NCI-H2227 (cell line): ENCODE data around the gene GMPPA.

Experiments
- DNase-seq: peaks from one replicate; lab custom pipeline; 2025; ENCODE audit not compliant: unreplicated experiment; lab: John Stamatoyannopoulos, UW

GMPPA gene

DNA sequence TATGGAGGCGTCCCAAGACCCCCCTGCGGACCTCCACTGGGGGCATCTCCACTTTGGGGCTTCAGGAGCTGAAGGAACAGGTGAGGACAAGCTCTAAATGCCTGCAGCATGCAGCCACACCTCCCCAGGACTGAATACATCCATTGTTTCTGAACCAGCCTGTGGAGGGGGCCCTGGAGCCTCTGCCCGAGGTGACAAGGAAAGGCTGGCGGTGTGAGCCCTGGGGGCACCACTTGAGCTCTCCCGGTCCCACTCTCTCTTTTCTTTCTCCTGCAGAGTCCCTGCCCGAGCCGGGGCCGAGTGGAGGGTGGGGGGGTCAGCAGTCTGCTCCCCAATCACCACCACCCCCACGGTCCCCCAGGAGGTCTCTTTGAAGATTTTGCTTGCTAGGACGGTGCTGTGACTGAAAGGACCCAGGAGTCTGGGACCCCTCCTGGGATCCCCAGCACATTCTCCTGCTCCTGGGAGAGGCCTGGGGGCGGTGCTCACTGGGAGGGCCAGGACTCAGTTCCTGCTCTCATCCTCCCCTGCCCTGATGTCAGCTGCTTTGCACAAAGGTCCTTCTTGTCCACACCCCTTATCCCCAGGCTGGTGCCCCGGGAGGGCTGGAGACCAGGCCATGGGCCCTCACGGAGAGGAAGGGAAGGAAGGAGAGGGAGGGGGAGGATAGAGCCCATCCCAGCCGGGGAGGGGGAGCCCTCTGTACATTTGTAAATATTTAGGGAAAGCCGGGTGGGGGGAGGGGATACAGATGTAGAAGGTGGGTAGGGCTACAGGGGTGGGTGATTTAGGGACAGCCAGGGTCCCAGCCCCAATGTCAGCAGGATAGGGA is 39.2 kb downstream of the GMPPA start:
- no peak for DNase-seq

DNA sequence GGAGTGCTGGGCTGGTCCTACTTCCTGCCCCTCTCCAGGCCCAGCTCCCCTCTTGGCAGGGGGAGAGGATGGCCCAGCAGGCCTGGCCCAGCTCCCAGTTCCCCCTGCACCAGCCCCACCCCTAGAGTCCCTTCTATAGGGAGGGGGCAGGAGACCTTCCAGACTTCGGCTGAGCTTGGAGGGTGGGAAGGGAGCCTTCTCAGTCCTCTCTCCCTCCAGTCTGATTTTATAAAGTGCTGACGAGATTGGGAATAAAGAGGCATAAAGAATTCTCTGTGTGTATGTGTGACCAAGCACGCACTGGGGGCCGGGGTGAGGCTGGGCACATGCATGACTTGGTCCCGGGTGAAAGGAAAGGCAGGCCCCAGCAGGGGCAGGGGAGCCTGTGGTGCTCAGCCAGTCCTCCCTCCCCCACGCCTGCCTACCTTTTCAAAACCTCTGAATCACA is 39.8 kb downstream of the GMPPA start:
- DNase-seq, result no peak

DNA sequence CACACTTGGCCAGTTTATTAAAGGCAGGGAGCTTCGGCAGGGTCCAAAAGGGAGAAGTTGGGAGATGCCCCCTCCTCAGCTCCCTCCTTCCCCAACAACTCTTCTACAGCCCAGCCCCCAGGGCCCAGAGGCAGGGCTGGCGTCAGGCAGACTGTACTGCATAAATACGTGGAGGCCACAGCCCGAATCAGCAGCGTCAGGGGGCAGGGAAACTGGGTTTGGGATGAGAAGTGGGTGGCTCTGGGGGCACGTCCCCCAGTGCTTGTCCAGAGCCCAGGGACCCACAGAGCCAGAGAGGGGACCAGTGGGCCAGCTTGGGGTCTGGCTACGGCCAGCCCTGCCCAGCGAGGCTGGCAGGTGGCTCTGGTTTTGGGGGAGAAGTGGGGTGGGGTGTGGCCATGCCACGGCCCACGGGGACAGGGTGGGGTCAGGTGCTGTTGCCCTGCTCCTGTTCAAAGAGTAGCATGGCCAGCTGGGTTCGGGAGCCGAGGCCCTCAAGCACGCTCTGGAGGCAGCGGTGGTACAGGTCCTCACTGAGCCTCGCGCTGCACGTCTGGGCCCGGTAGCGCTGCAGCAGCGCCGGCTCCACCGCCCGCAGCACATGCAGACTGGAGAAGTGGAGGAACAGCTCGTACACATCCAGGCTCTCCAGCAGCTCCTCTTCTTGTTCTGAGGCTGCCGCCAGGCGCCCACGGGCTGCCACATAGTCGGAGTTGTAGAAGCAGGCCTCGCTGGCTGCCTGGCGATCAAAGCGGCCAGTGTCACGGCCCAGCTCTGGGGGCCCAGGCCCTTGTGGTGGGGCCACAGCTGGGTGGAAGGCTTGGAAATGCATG is 40.5 kb downstream of the GMPPA start:
- no peak for DNase-seq

GRCh38 chr2:219539926-219540678 is 41.4 kb downstream of the GMPPA start:
- no peak for DNase-seq

DNA sequence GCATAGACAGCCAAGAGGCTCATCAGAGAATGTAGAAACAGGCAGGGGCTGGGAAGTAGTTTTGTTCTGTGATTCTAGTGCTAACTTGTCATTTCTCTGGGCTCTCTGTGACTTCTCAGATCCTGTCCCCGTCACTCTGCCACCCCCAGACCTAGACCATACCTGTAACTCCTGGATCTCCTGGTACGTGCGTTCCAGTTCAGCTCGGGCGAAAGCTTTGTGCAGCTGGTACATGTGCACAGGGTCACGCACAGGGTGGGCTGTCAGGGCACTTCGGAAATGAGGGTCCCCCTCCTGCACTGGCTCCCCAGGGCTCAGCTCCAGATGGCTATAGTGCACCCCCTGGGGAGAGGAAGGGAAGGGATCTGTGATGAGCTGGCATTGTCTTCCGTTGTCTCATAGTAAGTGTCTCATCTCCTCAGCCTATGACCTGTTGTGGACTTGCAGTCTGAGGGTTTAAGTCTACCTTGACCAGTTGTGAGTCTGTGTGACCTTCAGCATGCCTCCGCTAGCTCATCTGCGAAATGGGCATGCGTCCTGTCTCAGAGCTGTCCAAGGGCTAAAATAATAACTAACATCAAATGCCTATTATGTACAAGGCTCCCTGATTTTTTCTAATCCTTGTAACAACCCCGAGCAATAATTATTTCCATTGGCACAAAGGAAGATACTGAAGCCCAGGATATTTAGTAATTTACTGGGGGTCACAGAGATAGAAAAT is 42.3 kb downstream of the GMPPA start:
- DNase-seq, result no peak

DNA sequence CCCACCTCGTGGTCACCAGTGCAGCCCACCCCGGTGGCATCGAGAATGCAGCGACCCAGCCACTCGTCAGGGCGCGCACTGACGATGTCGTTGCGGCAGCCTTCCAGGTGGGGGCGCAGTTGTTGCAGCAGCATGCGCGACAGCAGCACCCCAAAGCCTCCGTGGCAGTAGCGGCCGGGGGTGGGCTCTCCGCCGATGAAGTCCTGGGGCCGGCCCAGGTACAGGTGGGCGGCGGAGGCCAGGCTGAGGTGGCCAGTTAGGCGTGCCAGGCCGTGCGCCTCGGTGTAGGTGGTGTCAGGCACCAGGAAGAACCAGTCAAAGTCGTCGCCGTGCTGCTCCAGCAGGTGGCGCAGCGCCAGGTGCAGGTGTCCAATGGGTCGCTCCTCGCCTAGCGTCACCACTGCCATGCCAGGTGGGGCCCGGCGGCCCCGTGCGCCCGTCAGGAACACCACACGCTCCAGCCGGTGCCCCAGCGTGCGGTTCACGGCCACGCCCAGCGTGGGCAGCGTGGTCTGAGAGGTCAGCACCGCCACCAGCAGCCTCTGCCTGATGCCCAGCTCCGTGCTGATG is 43.0 kb downstream of the GMPPA start:
- peak; percentile 90 for DNase-seq

DNA sequence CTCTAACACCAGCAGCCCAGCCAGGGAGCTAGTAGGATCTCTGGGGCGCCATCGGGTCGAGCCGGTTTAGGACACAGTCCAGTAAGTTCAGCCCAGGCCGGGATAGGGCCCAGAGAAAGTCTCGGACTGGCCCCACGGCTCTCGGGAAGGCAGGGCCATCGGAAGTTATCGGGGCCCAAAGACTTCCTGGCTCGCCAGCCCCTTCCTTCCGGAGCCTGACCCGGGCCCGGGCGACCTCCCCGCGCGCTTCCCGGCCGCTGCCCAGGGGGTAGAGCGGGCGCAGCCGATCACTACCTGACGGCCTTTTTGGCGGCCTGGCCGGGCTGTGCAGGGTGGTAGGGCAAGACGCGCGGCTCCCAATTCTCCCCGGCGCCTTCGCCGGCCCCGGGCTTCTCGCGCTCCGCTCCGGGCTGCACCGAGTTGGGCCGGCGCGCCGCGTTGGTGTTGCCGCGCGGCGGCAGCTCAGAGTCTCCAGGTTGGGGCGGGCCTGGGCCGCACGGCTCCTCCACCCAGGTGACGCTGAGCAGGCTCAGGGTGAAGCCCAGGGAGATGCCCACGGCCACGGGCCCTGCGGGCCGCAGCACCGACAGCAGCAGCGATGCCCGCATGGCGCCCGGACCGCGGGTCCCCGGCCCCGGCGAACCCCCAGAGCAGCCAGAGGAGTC is 44.4 kb downstream of the GMPPA start:
- DNase-seq, result no peak

DNA sequence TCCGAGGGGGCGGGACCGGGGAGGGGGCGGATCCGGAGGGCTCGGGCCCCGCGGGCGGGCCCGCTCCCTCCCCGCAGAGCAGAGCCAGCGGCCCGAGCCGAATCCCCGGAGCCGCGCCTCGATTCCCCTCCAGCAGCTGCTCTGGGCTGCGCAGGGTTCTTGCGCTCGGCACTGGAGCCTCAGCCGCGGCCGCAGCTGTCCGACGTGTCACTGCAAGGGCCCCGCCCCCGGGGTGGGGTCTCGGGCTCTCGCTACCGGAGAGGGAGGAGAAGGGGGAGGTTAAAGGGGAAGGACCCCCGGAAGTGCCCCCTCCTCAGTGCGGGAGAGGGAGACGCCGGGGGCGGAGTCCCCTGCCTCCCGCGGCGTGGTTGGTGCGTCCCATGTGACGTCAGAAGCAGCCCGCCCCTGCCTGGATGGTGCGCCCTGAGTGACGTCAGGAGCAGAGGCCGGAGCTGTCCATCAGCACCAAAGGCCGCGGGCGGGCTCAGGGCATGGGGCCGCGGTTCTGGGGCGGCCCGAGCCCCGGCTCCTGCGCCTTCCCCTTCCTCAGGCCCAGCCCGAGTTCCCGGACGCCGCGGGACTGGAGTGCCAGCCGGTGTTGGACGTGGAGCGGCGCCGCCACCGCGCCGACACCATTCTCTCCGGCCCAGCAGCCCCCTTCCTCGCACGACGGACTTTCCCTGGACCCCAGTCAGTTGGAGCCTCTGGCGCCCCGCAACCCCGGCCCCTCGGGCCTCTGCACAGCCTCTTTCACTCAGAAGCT is 45.1 kb downstream of the GMPPA start, which contains the start of the genes CHPF and TMEM198:
CHPF (minus strand) TSS at position 214 of the 763 bp plus-strand sequence. CDS start 271 bp downstream, outside the sequence.
TMEM198 (plus strand) TSS at position 433 of the 763 bp plus-strand sequence. CDS start 700 bp downstream, outside the sequence.
- peak; percentile 99 for DNase-seq

DNA sequence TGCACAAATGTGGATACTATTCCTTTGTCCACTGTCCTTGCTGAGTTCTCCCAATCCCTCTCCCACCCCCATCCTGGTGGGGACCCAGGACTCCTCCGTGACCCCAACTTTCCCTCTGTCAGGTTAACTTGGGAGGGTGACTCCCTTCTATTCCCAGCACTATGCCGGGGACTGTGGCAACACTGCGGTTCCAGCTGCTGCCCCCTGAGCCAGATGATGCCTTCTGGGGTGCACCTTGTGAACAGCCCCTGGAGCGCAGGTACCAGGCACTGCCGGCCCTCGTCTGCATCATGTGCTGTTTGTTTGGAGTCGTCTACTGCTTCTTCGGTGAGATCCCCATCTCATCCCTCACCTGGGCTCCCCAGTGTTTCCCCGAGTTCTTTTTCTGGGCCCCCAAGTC is 45.9 kb downstream of the GMPPA start:
- no peak for DNase-seq

GRCh38 chr2:219545295-219545942 is 46.7 kb downstream of the GMPPA start:
- DNase-seq, result no peak

DNA sequence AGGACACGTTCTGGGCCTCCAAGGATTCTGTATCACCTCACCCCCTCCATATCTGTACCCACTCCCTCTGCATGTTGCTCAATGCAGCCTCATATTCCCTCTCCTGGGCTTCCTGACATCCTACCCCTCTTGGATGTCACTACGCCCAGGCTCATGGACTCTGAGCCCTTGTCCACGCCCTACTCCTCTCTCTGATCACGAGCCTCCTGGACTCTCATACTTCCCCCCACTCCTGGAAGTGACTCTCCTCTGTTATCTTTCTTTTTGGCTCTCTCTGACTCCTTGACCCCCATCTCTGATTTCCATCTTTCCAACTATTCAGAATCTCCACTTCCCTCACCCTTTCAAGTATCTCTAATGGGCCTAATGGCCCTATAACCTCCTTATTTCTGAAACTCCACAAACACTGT is 47.3 kb downstream of the GMPPA start:
- no peak for DNase-seq

DNA sequence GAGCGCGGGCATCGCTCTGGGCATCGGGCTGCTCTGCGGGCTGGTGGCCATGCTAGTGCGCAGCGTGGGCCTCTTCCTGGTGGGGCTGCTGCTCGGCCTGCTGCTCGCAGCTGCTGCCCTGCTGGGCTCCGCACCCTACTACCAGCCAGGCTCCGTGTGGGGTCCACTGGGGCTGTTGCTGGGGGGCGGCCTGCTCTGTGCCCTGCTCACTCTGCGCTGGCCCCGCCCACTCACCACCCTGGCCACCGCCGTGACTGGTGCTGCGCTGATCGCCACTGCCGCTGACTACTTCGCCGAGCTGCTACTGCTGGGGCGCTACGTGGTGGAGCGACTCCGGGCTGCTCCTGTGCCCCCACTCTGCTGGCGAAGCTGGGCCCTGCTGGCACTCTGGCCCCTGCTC is 48.9 kb downstream of the GMPPA start:
- no peak for DNase-seq

DNA sequence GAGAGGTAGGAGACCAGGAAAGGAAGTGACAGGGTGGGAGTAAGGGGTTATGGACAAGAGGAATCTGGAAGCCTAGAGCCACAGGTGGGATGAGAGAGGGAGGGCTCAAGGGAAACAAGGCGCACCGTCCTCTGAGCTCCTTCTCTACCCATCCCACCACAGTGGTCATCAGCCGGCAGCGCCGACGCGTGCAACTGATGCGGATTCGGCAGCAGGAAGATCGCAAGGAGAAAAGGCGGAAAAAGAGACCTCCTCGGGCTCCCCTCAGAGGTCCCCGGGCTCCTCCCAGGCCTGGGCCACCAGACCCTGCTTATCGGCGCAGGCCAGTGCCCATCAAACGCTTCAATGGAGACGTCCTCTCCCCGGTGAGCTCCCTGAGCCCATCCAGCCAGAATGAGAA is 50.3 kb downstream of the GMPPA start:
- DNase-seq, result no peak

DNA sequence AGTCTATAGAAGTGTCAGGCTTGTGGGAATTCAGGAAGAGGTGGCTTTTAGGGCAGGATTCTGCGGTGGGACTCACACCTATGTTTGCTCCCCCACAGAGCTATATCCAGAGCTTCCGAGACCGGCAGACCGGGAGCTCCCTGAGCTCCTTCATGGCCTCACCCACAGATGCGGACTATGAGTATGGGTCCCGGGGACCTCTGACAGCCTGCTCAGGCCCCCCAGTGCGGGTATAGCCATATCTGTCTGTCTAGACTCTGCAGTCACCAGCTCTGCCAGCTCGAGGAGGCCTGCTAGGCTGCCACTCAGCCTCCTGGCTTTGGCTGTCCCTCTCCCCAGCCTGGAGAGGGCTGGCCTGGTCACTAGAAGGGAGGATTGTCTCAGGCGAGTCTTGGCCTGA is 50.9 kb downstream of the GMPPA start:
- no peak for DNase-seq

DNA sequence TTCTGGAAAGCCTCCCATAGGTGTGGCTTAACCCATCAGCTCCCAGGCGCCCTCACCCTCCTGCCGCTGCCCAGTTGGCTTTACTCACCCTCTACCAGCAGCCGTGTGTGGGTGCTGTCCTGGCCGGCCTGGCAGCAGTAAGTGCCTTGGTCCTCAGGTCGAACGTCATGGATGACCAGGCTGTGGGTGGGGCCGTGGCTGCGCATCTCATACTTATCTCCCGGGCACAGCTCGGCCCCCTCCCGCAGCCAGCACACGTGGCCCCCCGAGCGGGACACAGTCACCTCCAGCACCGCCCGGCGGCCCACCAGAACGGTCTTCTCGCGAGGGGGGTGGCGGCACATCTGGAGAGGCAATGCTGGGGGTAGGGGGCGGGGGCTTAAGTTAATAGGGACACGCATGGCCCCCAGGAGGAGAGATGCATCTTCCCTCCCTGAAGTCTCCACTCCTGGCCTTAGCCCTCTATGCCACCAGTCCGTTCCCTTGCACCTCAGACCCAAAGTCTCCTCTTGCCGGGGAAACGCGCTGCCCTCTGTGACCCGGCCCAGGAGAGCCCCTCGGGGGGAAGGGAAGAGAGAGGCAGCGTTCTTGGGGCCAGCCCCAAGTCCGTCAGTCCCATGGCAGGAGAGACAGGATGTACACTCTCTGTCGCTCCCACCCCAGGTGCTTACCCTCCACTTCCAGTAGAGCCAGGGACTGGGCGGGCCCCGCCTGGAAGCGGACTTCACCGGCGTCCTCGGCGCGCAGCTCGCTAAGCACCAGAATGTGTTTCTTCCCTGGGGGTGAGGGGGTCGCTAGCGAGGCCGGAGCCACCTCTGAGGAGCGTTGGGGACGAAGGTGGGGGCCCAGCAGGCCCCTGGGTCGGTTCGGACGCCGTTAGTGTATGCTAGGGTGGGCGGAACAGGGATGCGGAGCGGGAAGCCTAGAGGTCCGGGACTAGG is 53.0 kb downstream of the GMPPA start:
- peak; percentile 78 for DNase-seq

DNA sequence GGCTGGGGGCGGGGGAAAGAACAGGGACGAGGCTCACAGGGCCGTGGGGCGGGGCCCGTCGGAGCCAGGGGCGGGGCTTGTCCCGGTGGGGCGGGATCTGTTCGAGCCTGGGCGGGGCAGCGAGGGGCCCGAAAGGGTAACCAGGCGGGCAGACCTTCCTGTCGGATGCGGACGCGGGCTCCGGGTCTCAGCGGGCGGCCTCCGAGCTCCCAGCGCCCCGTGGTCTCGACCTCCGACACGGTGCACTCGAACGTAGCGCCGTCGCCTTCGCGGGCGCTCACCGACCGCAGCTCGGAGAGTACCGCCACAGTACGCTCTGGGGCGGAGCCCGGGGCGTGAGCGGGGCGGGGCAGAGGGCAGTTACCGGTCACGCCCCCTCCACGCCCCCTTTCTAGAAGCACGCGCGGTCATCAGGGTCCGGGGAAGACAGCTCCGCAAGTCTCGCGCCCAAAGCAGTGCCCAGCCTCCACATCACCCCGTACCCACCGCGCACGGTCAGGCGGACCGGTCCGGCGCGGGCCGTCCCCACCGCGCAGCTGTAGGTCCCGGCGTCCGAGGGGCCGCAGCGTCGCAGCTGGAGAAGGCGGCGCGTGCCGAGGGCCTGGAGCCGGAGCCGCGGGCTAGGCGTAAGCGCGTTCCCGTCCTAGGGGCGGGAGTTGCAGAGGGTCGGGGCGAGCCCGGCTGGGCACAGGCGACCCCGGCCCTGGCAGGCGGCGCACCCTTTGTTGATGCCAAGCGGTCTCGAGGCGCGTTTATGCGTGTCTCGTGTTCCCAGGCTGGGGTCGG is 53.9 kb downstream of the GMPPA start:
- DNase-seq, result peak; percentile 94

DNA sequence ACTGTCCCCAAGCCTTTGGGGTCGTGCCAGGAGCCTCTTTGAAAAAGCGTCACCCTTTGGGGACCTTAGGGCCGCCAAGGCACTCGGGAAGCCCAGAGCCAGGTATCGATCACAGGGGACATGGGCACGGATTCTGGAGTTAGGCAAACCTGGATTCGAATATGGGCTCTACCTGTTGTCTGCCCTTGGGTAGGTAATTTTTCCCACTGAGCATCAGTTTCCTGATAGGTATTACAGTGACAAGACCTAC is 54.4 kb downstream of the GMPPA start:
- DNase-seq, result no peak
